HG02763 (cell line): ENCODE data around the gene ULK4.
"Not testable (repeated sequence)": the region's sequence is repeated elsewhere in the genome, so short reads cannot be mapped to it uniquely, and the experiment has no call there.

Experiments used
- ATAC-seq: cut with Tn5 transposase; IDR thresholded peaks from one replicate; pipeline ENCODE4 v1.9.1; 2021; ENCODE audit warnings: mild to moderate bottlenecking, moderate library complexity; ENCODE audit not compliant: unreplicated experiment

Gene ULK4

GRCh38 chr3:41651718-41652117 lies 310.2 kb downstream of the ULK4 start:
- no peak for ATAC-seq

GRCh38 chr3:41650406-41650805 lies 311.5 kb downstream of the ULK4 start:
- no peak for ATAC-seq

DNA sequence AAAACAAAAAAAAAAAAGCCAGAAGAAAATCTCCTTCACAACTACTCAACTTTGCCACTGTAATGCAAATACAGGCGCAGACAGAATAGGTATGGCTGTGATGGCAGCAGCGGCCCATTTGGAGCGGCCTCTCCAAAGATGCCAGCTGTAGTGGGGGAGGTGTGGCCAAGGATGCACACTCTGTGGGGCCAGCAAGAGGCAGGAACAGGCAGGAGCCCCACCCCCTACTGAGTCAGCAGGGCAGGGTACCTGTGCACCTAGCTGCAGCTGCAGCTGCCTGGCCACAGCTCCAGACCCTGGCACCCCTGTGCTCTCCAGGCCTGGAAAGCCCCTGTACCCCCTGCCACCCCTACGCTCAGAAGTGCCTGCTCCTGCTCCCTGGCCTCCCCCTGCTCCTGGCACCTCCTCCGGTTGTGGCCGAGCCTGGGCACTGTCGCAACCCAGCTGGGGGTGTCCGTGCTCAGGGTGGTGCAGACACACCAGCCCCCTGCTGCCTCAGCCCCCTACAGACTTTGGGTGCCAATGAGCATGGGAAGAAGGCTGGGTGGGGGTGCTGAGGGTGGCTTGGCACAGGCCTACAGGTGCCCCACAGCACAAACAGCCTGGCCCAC lies 312.7 kb downstream of the ULK4 start:
- ATAC-seq = no peak

DNA sequence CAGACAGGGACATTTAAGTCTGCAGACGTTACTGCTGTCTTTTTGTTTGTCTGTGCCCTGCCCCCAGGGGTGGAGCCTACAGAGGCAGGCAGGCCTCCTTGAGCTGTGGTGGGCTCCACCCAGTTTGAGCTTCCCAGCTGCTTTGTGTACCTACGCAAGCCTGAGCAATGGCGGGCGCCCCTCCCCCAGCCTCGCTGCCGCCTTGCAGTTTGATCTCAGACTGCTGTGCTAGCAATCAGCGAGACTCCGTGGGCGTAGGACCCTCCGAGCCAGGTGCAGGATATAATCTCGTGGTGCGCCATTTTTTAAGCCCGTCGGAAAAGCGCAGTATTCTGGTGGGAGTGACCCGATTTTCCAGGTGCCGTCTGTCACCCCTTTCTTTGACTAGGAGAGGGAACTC lies 314.2 kb downstream of the ULK4 start:
- not testable (repeated sequence) for ATAC-seq

DNA sequence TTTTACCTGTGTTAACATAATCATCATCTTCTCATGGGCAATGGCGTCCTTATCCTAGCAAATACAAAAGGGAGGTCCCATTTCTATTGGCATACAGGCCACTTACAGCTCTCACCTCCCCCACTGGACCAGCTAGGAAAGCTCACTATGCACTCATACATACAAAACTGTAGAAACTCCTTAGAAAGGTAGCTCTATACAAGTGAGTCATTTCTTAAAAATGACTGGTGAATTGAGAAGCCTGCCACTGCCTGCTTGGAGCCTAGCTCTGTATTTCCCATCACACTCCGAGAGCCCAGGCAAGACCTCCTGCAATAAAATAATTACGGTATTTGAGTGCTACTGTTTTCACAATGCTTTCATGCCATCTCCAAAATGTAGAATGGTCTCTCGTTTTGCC lies 321.8 kb downstream of the ULK4 start:
- ATAC-seq = no peak

DNA sequence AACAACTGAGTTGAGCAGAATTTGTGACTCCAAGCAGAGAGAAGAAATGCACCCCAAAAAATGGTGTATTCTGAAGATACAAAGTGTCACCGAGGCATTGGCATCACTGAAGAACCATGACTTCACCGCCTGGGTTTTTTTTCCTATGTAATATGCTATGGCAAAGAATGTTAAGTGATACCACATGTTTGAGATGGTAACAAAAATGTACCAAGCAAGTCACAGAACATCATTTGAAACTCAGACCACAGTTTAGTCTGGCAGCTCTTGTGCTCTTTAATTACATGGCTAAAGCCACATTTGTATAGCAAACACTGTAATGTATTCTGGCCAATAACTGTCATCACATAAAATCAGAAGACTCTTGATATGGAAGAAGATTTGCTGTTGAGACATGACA lies 323.5 kb downstream of the ULK4 start:
- no peak for ATAC-seq

- no peak for ATAC-seq
Observed at GRCh38 chr3:41632700-41633099, 329.2 kb downstream of the ULK4 start.

DNA sequence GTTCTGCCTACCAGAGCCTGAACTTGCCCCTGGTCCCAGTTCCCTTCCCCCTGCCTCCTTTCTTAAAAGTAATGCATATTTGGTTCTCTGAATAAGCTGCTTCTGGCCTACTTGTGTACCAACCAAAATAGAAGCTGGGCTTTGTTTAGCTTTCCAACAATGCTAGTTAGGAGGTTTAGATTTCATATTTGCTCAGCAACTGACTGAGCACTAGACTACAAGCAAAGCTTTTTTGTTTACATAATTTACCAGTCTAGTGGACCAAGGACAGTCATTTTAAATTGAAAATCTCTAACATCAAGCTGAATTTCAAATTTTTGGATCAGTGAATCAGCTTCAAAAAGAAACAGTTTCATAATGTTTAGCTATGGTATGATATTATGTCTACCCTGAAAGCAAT lies 331.2 kb downstream of the ULK4 start:
- ATAC-seq = no peak

DNA sequence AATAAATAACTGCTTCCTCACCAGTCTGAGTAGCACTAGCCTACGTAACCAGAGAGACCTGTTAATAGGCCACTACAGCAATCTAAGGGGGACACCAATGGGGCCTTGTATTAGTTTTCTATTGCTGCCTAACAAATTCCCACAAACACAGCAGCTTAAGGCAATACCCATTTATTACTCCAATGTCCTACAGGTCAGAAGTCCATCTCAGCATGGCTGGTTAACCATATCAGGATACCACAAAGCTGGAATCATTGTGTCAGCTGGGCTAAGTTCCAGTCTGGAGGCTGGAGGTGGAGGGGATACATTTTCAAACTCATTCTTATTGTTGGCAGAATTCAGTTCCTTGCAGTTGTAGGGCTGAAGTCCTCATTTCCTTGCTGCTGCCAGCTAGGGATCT lies 331.9 kb downstream of the ULK4 start:
- ATAC-seq = no peak

DNA sequence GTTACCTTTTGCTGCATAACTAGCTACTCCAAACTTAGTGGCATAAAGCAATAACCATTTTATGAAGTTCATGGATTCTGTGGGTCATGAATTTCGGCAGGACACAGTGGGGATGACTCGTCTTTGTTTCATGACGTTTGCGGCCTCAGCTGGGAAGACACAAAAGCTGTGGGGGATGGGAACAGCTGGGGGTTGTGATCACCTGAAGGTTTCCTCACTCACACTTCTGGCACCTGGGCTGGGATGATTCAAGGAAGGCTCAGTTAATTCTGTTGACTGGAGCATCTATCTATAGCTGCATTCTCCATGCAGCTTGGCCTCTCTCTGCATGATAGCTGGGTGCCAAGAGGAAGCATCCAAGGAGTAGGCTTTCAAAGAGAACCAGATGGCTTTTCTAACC lies 332.8 kb downstream of the ULK4 start:
- no peak for ATAC-seq

DNA sequence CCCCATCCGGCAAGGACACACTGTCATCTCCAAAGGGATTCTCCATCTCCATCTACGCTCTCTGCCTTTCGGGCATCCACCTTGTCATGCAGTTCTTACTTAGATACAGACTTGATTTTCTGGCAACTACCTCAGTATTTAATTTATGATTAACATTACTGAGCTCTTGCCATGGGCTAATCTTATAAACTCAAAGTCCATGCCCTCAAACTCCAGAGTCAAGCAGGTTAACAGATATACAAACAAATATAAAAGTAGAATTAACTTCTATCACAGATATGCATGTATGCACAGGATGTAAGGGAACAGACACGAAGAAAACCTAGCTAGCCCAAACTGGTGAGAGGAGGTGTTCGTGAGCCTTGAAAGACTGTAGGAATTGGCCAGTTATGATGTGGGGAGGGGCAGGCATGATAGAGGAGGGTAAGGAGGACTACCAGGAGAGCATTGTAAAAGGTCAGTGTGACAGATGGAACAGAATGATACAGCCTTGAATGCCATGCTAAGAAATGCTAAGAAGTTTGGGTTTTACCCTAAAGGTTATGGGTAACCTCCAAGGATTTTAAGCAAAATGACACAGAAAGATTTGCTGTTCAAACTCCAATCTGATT lies 334.3 kb downstream of the ULK4 start:
- no peak for ATAC-seq

GRCh38 chr3:41612853-41613252 lies 349.1 kb downstream of the ULK4 start:
- ATAC-seq = no peak

DNA sequence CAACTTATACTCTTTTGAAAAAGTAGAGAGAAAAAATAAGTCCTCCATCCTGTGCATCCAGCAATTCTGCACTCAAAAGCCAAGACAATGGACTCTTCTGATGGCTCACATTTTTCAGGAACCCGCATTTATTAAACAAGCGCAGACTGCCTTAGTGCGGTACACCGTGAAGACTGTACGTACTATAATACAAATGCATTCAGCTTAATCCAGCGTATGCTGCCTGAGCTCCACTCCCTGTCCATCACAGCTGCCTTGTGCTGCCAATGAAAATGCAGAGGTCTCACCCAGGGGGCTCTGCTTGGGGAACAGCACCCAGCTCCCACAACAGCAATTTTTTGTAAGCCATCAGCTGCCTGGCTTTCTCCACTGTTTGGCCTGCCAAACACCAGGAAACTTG lies 350.9 kb downstream of the ULK4 start:
- ATAC-seq = no peak

GRCh38 chr3:41608347-41608746 lies 353.6 kb downstream of the ULK4 start:
- ATAC-seq = no peak

DNA sequence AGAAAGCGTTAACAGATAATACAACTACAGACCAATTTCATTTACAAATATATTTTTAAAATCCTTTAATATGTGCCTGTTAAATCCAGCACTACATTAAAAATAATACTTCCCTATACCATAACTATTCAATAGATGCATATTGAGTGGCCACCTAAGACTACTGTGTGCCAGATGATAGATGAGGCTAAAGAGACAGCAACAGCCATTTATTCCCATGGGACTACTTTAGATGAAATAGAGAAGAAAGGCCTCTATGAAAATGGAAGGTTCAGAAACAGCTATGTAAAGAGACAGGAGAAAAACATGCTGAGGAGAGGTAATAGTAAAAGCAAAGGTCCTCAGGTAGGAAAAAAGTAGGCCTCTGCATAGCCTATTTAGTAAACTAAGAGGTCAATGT lies 358.1 kb downstream of the ULK4 start:
- no peak for ATAC-seq

GRCh38 chr3:41602121-41602520 lies 359.8 kb downstream of the ULK4 start:
- ATAC-seq = no peak

GRCh38 chr3:41601404-41601987 lies 360.4 kb downstream of the ULK4 start:
- no peak for ATAC-seq

DNA sequence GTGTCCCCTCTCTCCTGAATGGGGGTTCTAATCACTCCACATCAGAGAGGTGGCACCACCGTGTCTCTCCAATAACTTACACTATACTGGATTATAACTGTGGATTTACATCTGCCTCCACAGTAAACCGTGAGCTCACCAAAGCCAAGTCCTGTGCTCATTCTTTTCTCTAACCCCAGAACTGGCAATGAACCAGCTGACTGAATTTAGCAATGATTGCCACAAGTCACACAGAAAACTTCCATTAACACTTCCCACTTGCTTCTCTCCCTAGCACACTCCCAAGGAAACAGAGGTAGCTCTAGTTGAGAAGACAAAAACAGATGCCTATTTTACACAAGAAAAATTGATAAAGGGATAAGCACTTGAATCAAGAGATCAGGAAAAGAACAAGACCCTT lies 361.3 kb downstream of the ULK4 start:
- ATAC-seq = no peak

- no peak for ATAC-seq
Observed at GRCh38 chr3:41599127-41599484, 362.8 kb downstream of the ULK4 start.

GRCh38 chr3:41598402-41599126 lies 363.3 kb downstream of the ULK4 start:
- ATAC-seq = no peak

DNA sequence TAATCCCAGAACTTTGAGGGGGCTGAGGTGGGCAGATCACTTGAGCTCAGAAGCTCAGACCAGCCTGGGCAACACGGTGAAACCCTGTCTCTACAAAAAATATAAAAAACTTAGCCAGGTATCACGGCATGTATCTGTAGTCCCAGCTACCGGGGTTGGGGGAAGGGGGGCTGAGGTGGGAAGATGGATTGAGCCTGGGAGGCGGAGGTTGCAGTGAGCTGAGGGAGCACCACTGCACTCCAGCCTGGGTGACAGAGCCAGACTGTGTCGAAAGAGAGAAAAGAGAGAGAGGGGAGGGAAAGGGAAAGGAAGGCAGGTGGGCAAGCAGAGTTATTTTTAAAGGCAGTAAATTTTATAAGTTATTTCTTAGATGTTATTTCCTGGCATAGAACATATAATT lies 368.1 kb downstream of the ULK4 start:
- ATAC-seq = no peak
